Natural killer cell (primary cell): ENCODE measurements around the gene ZNF486. TPM values are rescaled to one million over a fixed set of nuclear protein-coding genes. Genes with fewer than 3 reads are reported as not detected.
"Not testable (repeated sequence)": the region's sequence is repeated elsewhere in the genome, so short reads cannot be mapped to it uniquely, and the experiment has no call there.

Experiments used
- ATAC-seq, 3 donors: fragments of 150-1000 bp in 2 of 3; fragments of 200-7000 bp in 1 of 3; cut with Tn5 transposase; 1 replicate in 1 of 3; 2 replicates in 2 of 3; pipeline ENCODE4 v1.10.0; 2021; ENCODE audit warnings: mild to moderate bottlenecking in 2 of 3, moderate library complexity in 2 of 3
- DNase-seq, 2 donors: peaks; one replicate each; pipeline versions ENCODE4 v3.0.0 to v3.0.0-alpha.2; 2013 to 2021; ENCODE audit warnings: mixed read lengths in 1 of 2
- H3K27ac ChIP-seq: one replicate; pipeline ENCODE4 v1.5.1; 2013; ENCODE audit warnings: mild to moderate bottlenecking, low read length
- H3K27me3 ChIP-seq: one replicate; pipeline ENCODE4 v1.6.1; 2013; ENCODE audit warnings: low read length; ENCODE audit not compliant: control insufficient read depth, insufficient read depth
- H3K36me3 ChIP-seq: one replicate; pipeline ENCODE4 v1.6.1; 2013; ENCODE audit warnings: low read length; ENCODE audit not compliant: control insufficient read depth, insufficient read depth
- H3K4me1 ChIP-seq: one replicate; pipeline ENCODE4 v1.6.1; 2013; ENCODE audit warnings: low read length; ENCODE audit not compliant: control insufficient read depth, insufficient read depth
- H3K4me3 ChIP-seq: one replicate; pipeline ENCODE4 v1.5.1; 2013; ENCODE audit warnings: low read length
- H3K9me3 ChIP-seq: one replicate; pipeline ENCODE4 v1.6.1; 2013; ENCODE audit warnings: low read length; ENCODE audit not compliant: control insufficient read depth, insufficient read depth
- H3K27ac Mint-ChIP-seq, 2 donors: one replicate each; pipeline ENCODE4 v1.8.0; 2022; ENCODE audit warnings: mild to moderate bottlenecking in 2 of 2, mixed read lengths in 2 of 2, moderate library complexity in 1 of 2
- H3K27me3 Mint-ChIP-seq, 2 donors: one replicate each; pipeline ENCODE4 v1.8.0; 2022; ENCODE audit warnings: low read depth in 2 of 2, mixed read lengths in 2 of 2
- H3K36me3 Mint-ChIP-seq: one replicate; pipeline ENCODE4 v1.8.0; 2022; ENCODE audit warnings: mixed read lengths
- H3K4me1 Mint-ChIP-seq, 2 donors: one replicate each; pipeline ENCODE4 v1.8.0; 2022; ENCODE audit warnings: mixed read lengths in 2 of 2
- H3K4me3 Mint-ChIP-seq: one replicate; pipeline ENCODE4 v1.8.0; 2022; ENCODE audit warnings: mild to moderate bottlenecking, moderate library complexity, mixed read lengths
- H3K9me3 Mint-ChIP-seq, 2 donors: one replicate each; pipeline ENCODE4 v1.8.0; 2022; ENCODE audit warnings: mixed read lengths in 2 of 2
- CTCF ChIP-seq: fragments of 200-600 bp; IDR thresholded peaks from one replicate; pipeline ENCODE4 v1.8.0; 2022; ENCODE audit warnings: antibody characterized with exemption
- WGBS: methylation state at CpG from one replicate; pipeline ENCODE4 v1.1.7; 2013; ENCODE audit warnings: missing lambda C conversion rate; ENCODE audit not compliant: insufficient coverage; 5-methylcytosine and 5-hydroxymethylcytosine counted together
- intact Hi-C: fragments of 100-400 bp; cut with micrococcal nuclease; formaldehyde crosslinking; loops from one replicate; pipeline ENCODE4 v1.14.2; 2022
- total RNA-seq, 4 donors: library from RNA; stranded (reverse); fragments of 120-200 nt in 1 of 4; gene quantifications; one replicate each; pipeline versions ENCODE4 v1.2.3 to v1.2.4, GENCODE V29; 2013 to 2022

ZNF486 gene
- total RNA-seq, 3 donors from 2014 or later (not counting 1 experiment from before 2014, with no cell fraction given) = 3.4 to 6.8 (median 4.8) TPM

DNA sequence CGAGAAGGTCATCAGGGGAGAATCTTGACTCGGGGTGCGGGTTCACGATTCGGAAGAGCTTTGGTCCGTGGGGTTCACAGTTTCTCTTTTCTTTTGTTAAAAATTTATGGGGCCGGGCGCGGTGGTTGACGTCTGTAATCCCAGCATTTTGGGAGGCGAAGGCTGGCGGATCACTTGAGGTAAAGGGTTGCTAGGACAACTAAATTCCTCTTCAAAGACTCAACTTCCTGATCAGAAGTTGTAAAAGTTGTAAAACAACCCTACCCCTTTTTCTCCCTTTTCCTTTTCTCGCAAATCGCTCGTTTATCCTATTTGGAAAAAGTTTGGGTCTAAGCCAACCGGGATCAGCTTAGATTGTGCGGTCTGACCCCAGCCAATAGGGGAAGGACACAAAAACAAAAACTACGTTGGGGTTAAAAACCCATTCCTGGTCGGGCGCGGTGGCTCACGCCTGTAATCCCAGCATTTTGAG lies 673 bp downstream of the ZNF486 start:
- DNase-seq = no peak
- no peaks in the 10 kb centered on the region for H3K9me3 ChIP-seq
- peak overlapping the region; percentile 46 for H3K27ac ChIP-seq
- Mint-ChIP-seq H3K27me3 (no peaks in the 10 kb centered on the region), H3K4me3 (peak overlapping the region; percentile 94), H3K36me3 (peaks cover under 1% of the 10 kb centered on the region), H3K9me3 (no peaks in the 10 kb centered on the region), H3K27ac (peak overlapping the region; percentile 89 to 94), H3K4me1 (peaks cover 8 to 33% of the 10 kb centered on the region in 2 donors)
- WGBS = 43% methylated on average over 22 of the region's 22 CpGs
- H3K4me1 ChIP-seq = peaks cover 13% of the 10 kb centered on the region
- peaks cover 5% of the 10 kb centered on the region for H3K36me3 ChIP-seq
- ATAC-seq = no peak
- H3K27me3 ChIP-seq = no peaks in the 10 kb centered on the region
- intact Hi-C loops = loop anchor here (5.0 kb wide), 1 partner anchor 90 kb away; the partner anchor contains the start of gene ZNF90
- H3K4me3 ChIP-seq = peak overlapping the region; percentile 52
- TF ChIP-seq CTCF = no peak

DNA sequence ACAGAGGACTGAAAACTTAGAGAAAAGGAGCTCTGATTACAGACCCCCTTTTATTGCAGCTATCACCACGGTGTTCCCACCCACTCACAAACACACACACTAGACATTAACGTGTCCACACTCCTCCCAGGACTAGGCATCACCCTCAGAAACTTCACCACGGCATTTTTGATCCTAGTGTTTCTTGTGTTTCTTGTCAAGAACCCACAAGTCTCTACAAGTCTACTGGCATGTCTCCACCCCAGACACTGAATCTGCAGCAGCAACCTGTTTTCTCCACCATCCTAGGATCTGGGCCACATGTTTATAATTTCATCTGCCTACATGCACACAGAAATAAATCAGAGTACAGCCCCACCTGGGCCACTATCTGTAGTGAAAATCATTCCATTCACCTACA lies 4.3 kb downstream of the ZNF486 start:
- H3K4me1 Mint-ChIP-seq = peaks cover 6 to 32% of the 10 kb centered on the region in 2 donors
- DNase-seq (no peak), ATAC-seq (no peak)
- peak overlapping the region in 1 of 2 donors; percentile 66 for H3K27ac Mint-ChIP-seq
- H3K9me3 Mint-ChIP-seq = no peaks in the 10 kb centered on the region
- peaks cover 5% of the 10 kb centered on the region for H3K36me3 ChIP-seq
- no peak overlapping the region for H3K27ac ChIP-seq
- H3K36me3 Mint-ChIP-seq = peaks cover 7% of the 10 kb centered on the region
- WGBS = 94% methylated on average over 3 of the region's 3 CpGs
- no peaks in the 10 kb centered on the region for H3K9me3 ChIP-seq
- intact Hi-C loops = no loop called here
- no peak overlapping the region for H3K4me3 Mint-ChIP-seq
- no peaks in the 10 kb centered on the region for H3K27me3 Mint-ChIP-seq
- H3K4me1 ChIP-seq = peaks cover 9% of the 10 kb centered on the region
- no peak for TF ChIP-seq CTCF
- no peak overlapping the region for H3K4me3 ChIP-seq
- no peaks in the 10 kb centered on the region for H3K27me3 ChIP-seq

DNA sequence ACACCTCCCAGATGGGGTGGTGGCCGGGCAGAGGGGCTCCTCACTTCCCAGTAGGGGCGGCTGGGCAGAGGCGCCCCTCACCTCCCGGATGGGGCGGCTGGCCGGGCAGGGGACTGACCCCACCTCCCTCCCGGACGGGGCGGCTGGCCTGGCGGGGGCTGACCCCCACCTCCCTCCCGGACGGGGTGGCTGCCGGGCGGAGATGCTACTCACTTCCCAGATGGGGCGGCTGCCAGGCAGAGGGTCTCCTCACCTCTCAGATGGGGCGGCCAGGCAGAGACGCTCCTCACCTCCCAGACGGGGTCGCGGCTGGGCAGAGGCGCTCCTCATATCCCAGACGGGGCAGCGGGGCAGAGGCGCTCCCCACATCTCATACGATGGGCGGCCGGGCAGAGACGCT lies 8.8 kb downstream of the ZNF486 start:
- H3K36me3 ChIP-seq, H3K9me3 ChIP-seq, H3K27me3 ChIP-seq, H3K4me3 Mint-ChIP-seq, DNase-seq, ATAC-seq, H3K4me3 ChIP-seq, H3K4me1 ChIP-seq, H3K27ac Mint-ChIP-seq, H3K36me3 Mint-ChIP-seq, intact Hi-C loops, H3K27ac ChIP-seq, H3K27me3 Mint-ChIP-seq, H3K9me3 Mint-ChIP-seq: not testable (repeated sequence)
- H3K4me1 Mint-ChIP-seq = peaks cover 4 to 20% of the 10 kb centered on the region in 2 donors
- WGBS = 96% methylated on average over 20 of the region's 28 CpGs

DNA sequence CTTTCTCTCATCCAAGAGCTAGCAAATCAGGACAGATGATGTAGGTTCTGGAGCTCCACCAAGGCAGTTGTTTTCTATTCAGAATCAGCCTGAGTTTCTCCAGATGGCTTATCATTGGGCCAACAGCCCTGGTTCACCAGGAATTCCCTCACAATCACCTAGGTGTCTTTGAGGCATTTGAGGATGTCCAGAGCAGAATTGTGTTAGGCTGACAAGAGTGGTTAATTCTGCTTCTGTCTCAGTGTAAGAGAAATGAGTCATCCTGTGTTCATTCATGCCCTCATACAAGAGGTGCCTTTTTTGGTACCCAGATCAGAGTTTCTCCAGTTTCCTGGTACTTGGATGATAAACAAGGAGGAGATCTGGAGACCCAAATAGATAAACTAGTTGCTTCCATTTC lies 12.9 kb downstream of the ZNF486 start:
- H3K4me3 Mint-ChIP-seq, ATAC-seq, H3K36me3 Mint-ChIP-seq, H3K27me3 ChIP-seq, H3K36me3 ChIP-seq, H3K4me3 ChIP-seq, intact Hi-C loops, DNase-seq, H3K27ac ChIP-seq, H3K9me3 Mint-ChIP-seq, H3K9me3 ChIP-seq, H3K4me1 Mint-ChIP-seq, H3K27me3 Mint-ChIP-seq, H3K27ac Mint-ChIP-seq, H3K4me1 ChIP-seq: not testable (repeated sequence)
